ENCODE measurements around the gene NDUFA12.

- TF ChIP-seq CTCF (IDR thresholded peaks at IDR 0.05) (no peak), POLR2A (IDR thresholded peaks at IDR 0.05) (no peak)
Measured at GRCh38 chr12:94940771-94941170, 62.7 kb downstream of the NDUFA12 start.

All from adrenal gland (tissue), 5 donors.